Neuronal stem cell (in vitro differentiated cells): ENCODE results near the gene EFTUD2.

Experiments
- DNase-seq: peaks from one replicate; pipeline ENCODE4 v3.0.0-alpha.2; 2013; ENCODE audit warnings: low spot score
- H2AFZ ChIP-seq: one replicate; pipeline ENCODE4 v1.6.1; 2013; ENCODE audit warnings: mild to moderate bottlenecking, low read length, inconsistent platforms
- H2AK5ac ChIP-seq: 2 replicates; pipeline ENCODE4 v1.6.1; 2013; ENCODE audit warnings: low read depth, mild to moderate bottlenecking, inconsistent platforms, low read length, moderate library complexity, mixed read lengths
- H2BK120ac ChIP-seq: 2 replicates; pipeline ENCODE4 v1.6.1; 2013; ENCODE audit warnings: low read depth, mild to moderate bottlenecking, inconsistent platforms, low read length, moderate library complexity, mixed read lengths
- H2BK12ac ChIP-seq: one replicate; pipeline ENCODE4 v1.6.1; 2013; ENCODE audit warnings: low read length, inconsistent platforms
- H2BK15ac ChIP-seq: 2 replicates; pipeline ENCODE4 v1.6.1; 2013; ENCODE audit warnings: mild to moderate bottlenecking, low read length, inconsistent platforms, mixed read lengths
- H2BK5ac ChIP-seq: one replicate; pipeline ENCODE4 v1.6.1; 2013; ENCODE audit warnings: inconsistent platforms, mild to moderate bottlenecking, low read length, moderate library complexity
- H3K14ac ChIP-seq: one replicate; pipeline ENCODE4 v1.6.1; 2013; ENCODE audit warnings: low read length, inconsistent platforms
- H3K18ac ChIP-seq: 2 replicates; pipeline ENCODE4 v1.6.1; 2013; ENCODE audit warnings: low read length, inconsistent platforms
- H3K23ac ChIP-seq: 2 replicates; pipeline ENCODE4 v1.6.1; 2013; ENCODE audit warnings: low read depth, mild to moderate bottlenecking, mixed read lengths, low read length, inconsistent platforms; ENCODE audit not compliant: poor library complexity
- H3K27ac ChIP-seq: replicated peaks from 3 replicates; pipeline ENCODE4 v1.5.1; 2013; ENCODE audit warnings: low read length, inconsistent platforms
- H3K27me3 ChIP-seq, 3 experiments: 2 replicates each; pipeline ENCODE4 v1.6.1; 2013; ENCODE audit warnings: low read length in 3 of 3, mild to moderate bottlenecking in 2 of 3, inconsistent platforms in 1 of 3, low read depth in 1 of 3, mixed read lengths in 1 of 3, moderate library complexity in 1 of 3; ENCODE audit not compliant: control insufficient read depth in 3 of 3, insufficient read depth in 3 of 3
- H3K36me3 ChIP-seq, 2 donors: replicated peaks in 1 of 2; 2 replicates each; pipeline ENCODE4 v1.6.1; 2013; ENCODE audit warnings: low read length in 2 of 2; ENCODE audit not compliant: control insufficient read depth in 2 of 2, insufficient read depth in 2 of 2
- H3K4ac ChIP-seq: 2 replicates; pipeline ENCODE4 v1.6.1; 2013; ENCODE audit warnings: inconsistent platforms, mild to moderate bottlenecking, low read length, moderate library complexity
- H3K4me1 ChIP-seq, 2 donors: 1 replicate in 1 of 2; 2 replicates in 1 of 2; pipeline ENCODE4 v1.6.1; 2013; ENCODE audit warnings: low read length in 2 of 2, low read depth in 1 of 2; ENCODE audit not compliant: control insufficient read depth in 2 of 2, insufficient read depth in 1 of 2
- H3K4me2 ChIP-seq: one replicate; pipeline ENCODE4 v1.6.1; 2013; ENCODE audit warnings: mild to moderate bottlenecking, low read length, inconsistent platforms; ENCODE audit not compliant: insufficient read depth, poor library complexity, severe bottlenecking
- H3K4me3 ChIP-seq, 2 donors: 2 replicates each; pipeline ENCODE4 v1.5.1; 2013; ENCODE audit warnings: low read length in 2 of 2, mild to moderate bottlenecking in 2 of 2, inconsistent platforms in 1 of 2, moderate library complexity in 1 of 2
- H3K79me1 ChIP-seq: one replicate; pipeline ENCODE4 v1.6.1; 2013; ENCODE audit warnings: low read depth, mild to moderate bottlenecking, inconsistent platforms, low read length, moderate library complexity
- H3K9ac ChIP-seq: one replicate; pipeline ENCODE4 v1.6.1; 2013; ENCODE audit warnings: mild to moderate bottlenecking, low read depth, low read length, inconsistent platforms; ENCODE audit not compliant: poor library complexity
- H3K9me3 ChIP-seq, 2 donors: replicated peaks in 1 of 2; 2 replicates each; pipeline versions ENCODE3 to v1.6.1; 2013; ENCODE audit warnings: low read length in 2 of 2, mild to moderate bottlenecking in 2 of 2, inconsistent platforms in 1 of 2, low read depth in 1 of 2, mixed read lengths in 1 of 2, moderate library complexity in 1 of 2; ENCODE audit not compliant: control insufficient read depth in 2 of 2, insufficient read depth in 1 of 2
- H4K8ac ChIP-seq: one replicate; pipeline ENCODE4 v1.6.1; 2013; ENCODE audit warnings: low read depth, mild to moderate bottlenecking, inconsistent platforms, low read length, moderate library complexity
- H4K91ac ChIP-seq: one replicate; pipeline ENCODE4 v1.6.1; 2013; ENCODE audit warnings: low read length, low read depth, mild to moderate bottlenecking, inconsistent platforms; ENCODE audit not compliant: poor library complexity
- WGBS, 2 donors: extraction: QIAGEN DNeasy Blood & Tissue Kit; methylation state at CpG; one replicate each; pipeline ENCODE4 v1.1.7; 2013; ENCODE audit warnings: missing lambda C conversion rate in 2 of 2, mixed read lengths in 1 of 2; ENCODE audit not compliant: insufficient read length in 2 of 2, insufficient replicate concordance in 1 of 2; ENCODE audit errors: extremely low coverage in 2 of 2; 5-methylcytosine and 5-hydroxymethylcytosine counted together

The EFTUD2 gene

GRCh38 chr17:44829523-44830358, 69.5 kb downstream of the EFTUD2 start, which contains the start of gene GJC1:
Gene GJC1 (minus strand): TSS chr17:44830287. CDS start chr17:44805817, 24,470 bp downstream.
- no peak within 1 kb of the TSS for H4K91ac ChIP-seq
- no peak within 1 kb of the TSS for H2BK12ac ChIP-seq
- peak within 1 kb of the TSS; percentile 75 for H3K27ac ChIP-seq
- peak within 1 kb of the TSS; percentile 98 for H2BK5ac ChIP-seq
- H2AFZ ChIP-seq = peak within 1 kb of the TSS; percentile 97
- peak within 1 kb of the TSS; percentile 62 for H2BK15ac ChIP-seq
- peak within 1 kb of the TSS; percentile 83 for H3K4me2 ChIP-seq
- no CpG with 5 or more reads among the region's 123 CpGs for WGBS, 2 donors
- peak within 1 kb of the TSS; percentile 67 for H3K4ac ChIP-seq
- H3K4me3 ChIP-seq = peak within 1 kb of the TSS; percentile 60 to 88
- peaks cover 3% of the 10 kb centered on the region for H3K79me1 ChIP-seq
- H3K9me3 ChIP-seq = no peaks in the 10 kb centered on the region
- peak within 1 kb of the TSS; percentile 80 for H3K23ac ChIP-seq
- H2BK120ac ChIP-seq = peak within 1 kb of the TSS; percentile 94
- peak within 1 kb of the TSS; percentile 99 for H3K9ac ChIP-seq
- no peak within 1 kb of the TSS for H4K8ac ChIP-seq
- peak within 1 kb of the TSS; percentile 89 for H3K14ac ChIP-seq
- H3K4me1 ChIP-seq = peaks cover 7 to 13% of the 10 kb centered on the region in 2 donors
- peaks cover 0 to 16% of the 10 kb centered on the region in 2 donors for H3K36me3 ChIP-seq
- H2AK5ac ChIP-seq = peak within 1 kb of the TSS; percentile 90
- peak; percentile 56 for DNase-seq
- peak within 1 kb of the TSS; percentile 99 for H3K18ac ChIP-seq
- H3K27me3 ChIP-seq = no peaks in the 10 kb centered on the region

- peak overlapping the region; percentile 67 for H3K4ac ChIP-seq
- peak overlapping the region; percentile 51 for H3K4me2 ChIP-seq
- no peak overlapping the region for H4K8ac ChIP-seq
- peak overlapping the region; percentile 94 for H2BK120ac ChIP-seq
- peaks cover 3% of the 10 kb centered on the region for H3K79me1 ChIP-seq
- H2BK15ac ChIP-seq = no peak overlapping the region
- WGBS, 2 donors = no CpG with 5 or more reads among the region's 21 CpGs
- peak overlapping the region; percentile 60 to 88 for H3K4me3 ChIP-seq
- H3K18ac ChIP-seq = peak overlapping the region; percentile 99
- peak overlapping the region; percentile 97 for H2AFZ ChIP-seq
- H3K14ac ChIP-seq = peak overlapping the region; percentile 89
- H2BK12ac ChIP-seq = no peak overlapping the region
- H2BK5ac ChIP-seq = peak overlapping the region; percentile 98
- peak overlapping the region; percentile 80 for H3K23ac ChIP-seq
- peak overlapping the region; percentile 75 for H3K27ac ChIP-seq
- no peak overlapping the region for H4K91ac ChIP-seq
- no peaks in the 10 kb centered on the region for H3K27me3 ChIP-seq
- H2AK5ac ChIP-seq = peak overlapping the region; percentile 90
- DNase-seq = no peak
- peak overlapping the region; percentile 99 for H3K9ac ChIP-seq
- peaks cover 7 to 13% of the 10 kb centered on the region in 2 donors for H3K4me1 ChIP-seq
- peaks cover 3 to 22% of the 10 kb centered on the region in 2 donors for H3K36me3 ChIP-seq
- H3K9me3 ChIP-seq = peaks cover 0 to 3% of the 10 kb centered on the region in 2 donors
Observed at GRCh38 chr17:44828919-44829522, 70.2 kb downstream of the EFTUD2 start.

- Histone ChIP-seq H3K23ac (no peak overlapping the region), H3K4me2 (no peak overlapping the region), H3K9me3 (peaks cover 0 to 3% of the 10 kb centered on the region in 2 donors), H3K79me1 (peaks cover 5% of the 10 kb centered on the region), H4K8ac (no peak overlapping the region), H2BK5ac (no peak overlapping the region), H3K27me3 (no peaks in the 10 kb centered on the region), H2BK15ac (no peak overlapping the region), H3K4ac (no peak overlapping the region), H3K18ac (no peak overlapping the region), H3K14ac (no peak overlapping the region), H3K4me1 (peaks cover 7 to 11% of the 10 kb centered on the region in 2 donors), H2AK5ac (no peak overlapping the region), H4K91ac (no peak overlapping the region), H3K27ac (no peak overlapping the region), H3K9ac (no peak overlapping the region), H3K36me3 (peaks cover 3 to 30% of the 10 kb centered on the region in 2 donors), H3K4me3 (peak overlapping the region in 1 of 2 donors; percentile 60), H2BK120ac (no peak overlapping the region), H2BK12ac (no peak overlapping the region), H2AFZ (no peak overlapping the region)
- no peak for DNase-seq
- no CpG with 5 or more reads among the region's 1 CpG for WGBS, 2 donors
Observed at GRCh38 chr17:44827863-44828262, 71.4 kb downstream of the EFTUD2 start.
